Erythroblast (primary cell): ENCODE results near the gene SPOCD1.

Source experiments
- GATA1 ChIP-seq: IDR thresholded peaks from 2 replicates; pipeline ENCODE4 v1.6.1; 2011; ENCODE audit warnings: low read depth, mild to moderate bottlenecking, control low read depth, low read length, moderate library complexity
- POLR2A ChIP-seq: IDR thresholded peaks from 2 replicates; pipeline ENCODE4 v1.6.1; 2011; ENCODE audit warnings: mild to moderate bottlenecking, low read length

GRCh38 chr1:31780632-31781031, 35.2 kb downstream of the SPOCD1 start:
- TF ChIP-seq POLR2A (no peak), GATA1 (no peak)
